GM12878 (cell line): ENCODE data around the gene POLR1A. TPM values are rescaled to one million over a fixed set of nuclear protein-coding genes. Genes with fewer than 3 reads are reported as not detected.

Experiments used
- ATAC-seq: fragments of 200-7000 bp; cut with Tn5 transposase; 3 replicates; pipeline ENCODE4 v1.9.1; 2020; ENCODE audit warnings: mild to moderate bottlenecking, moderate library complexity
- BruUV-seq: library from RNA; stranded (reverse); fragments of 400-500 nt; replicated peaks from 2 replicates; lab custom pipeline; 2021; lab: Mats Ljungman, UMichigan
- CTCF ChIA-PET: fragments of 300-600 bp; sonication (Branson Sonifier 250); formaldehyde crosslinking; extraction: SDS; loops from one replicate; lab custom pipeline; 2021; ENCODE audit warnings: inconsistent platforms; lab: Yijun Ruan, JAX
- POLR2A ChIA-PET: fragments of 350-600 bp; formaldehyde crosslinking; extraction: SDS; loops from one replicate; lab custom pipeline; 2021; ENCODE audit warnings: inconsistent platforms; lab: Charles Lee
- RAD21 ChIA-PET: fragments of 300-600 bp; sonication (Branson Sonifier 250); formaldehyde crosslinking; loops from one replicate; lab custom pipeline; 2023; ENCODE audit warnings: antibody characterized with exemption; ENCODE audit not compliant: unreplicated experiment; lab: Charles Lee
- SMC1A ChIA-PET: fragments of 300-600 bp; sonication (Branson Sonifier 250); formaldehyde crosslinking; loops from one replicate; lab custom pipeline; 2023; ENCODE audit not compliant: unreplicated experiment, uncharacterized antibody; lab: Charles Lee
- DNase-seq: peaks from one replicate; pipeline ENCODE4 v3.0.0-alpha.2; 2011; ENCODE audit warnings: low read depth, low spot score
- FAIRE-seq: peaks from 3 replicates; lab custom pipeline; 2011; peaks lifted over from hg19 to GRCh38; lab: Jason Lieb, UNC
- H2AFZ ChIP-seq: 2 replicates; pipeline ENCODE4 v1.6.0; 2011; ENCODE audit warnings: low read depth, low read length, control low read depth; ENCODE audit not compliant: control insufficient read depth
- H3K27ac ChIP-seq: 2 replicates; pipeline ENCODE4 v1.5.1; 2011; ENCODE audit warnings: control low read depth; ENCODE audit not compliant: control insufficient read depth, insufficient read depth
- H3K27me3 ChIP-seq, 2 experiments: replicated peaks in 1 of 2; 2 replicates each; pipeline versions ENCODE4 v1.6.0 to v1.6.1; 2011; ENCODE audit warnings: low read length in 1 of 2; ENCODE audit not compliant: control insufficient read depth in 2 of 2, insufficient read depth in 2 of 2
- H3K36me3 ChIP-seq, 2 experiments: 2 replicates each; pipeline ENCODE4 v1.5.1; 2011; ENCODE audit warnings: low read length in 1 of 2; ENCODE audit not compliant: control insufficient read depth in 2 of 2, insufficient read depth in 2 of 2
- H3K4me1 ChIP-seq: 2 replicates; pipeline ENCODE4 v1.6.1; 2011; ENCODE audit warnings: mild to moderate bottlenecking, low read length, moderate library complexity, mixed read lengths; ENCODE audit not compliant: control insufficient read depth, insufficient read depth
- H3K4me2 ChIP-seq: 2 replicates; pipeline ENCODE4 v1.6.0; 2011; ENCODE audit warnings: control low read depth; ENCODE audit not compliant: control insufficient read depth, insufficient read depth
- H3K4me3 ChIP-seq: fragments of 200-600 bp; sonication (generic); 2 replicates; pipeline ENCODE4 v1.5.1; 2016
- H3K79me2 ChIP-seq: 2 replicates; pipeline ENCODE4 v1.6.0; 2011; ENCODE audit warnings: low read length; ENCODE audit not compliant: control insufficient read depth, insufficient read depth
- H3K9ac ChIP-seq: 2 replicates; pipeline ENCODE4 v1.8.0; 2011; ENCODE audit warnings: low read length, control low read depth, mixed read lengths; ENCODE audit not compliant: control insufficient read depth, insufficient read depth
- H3K9me3 ChIP-seq: replicated peaks from 3 replicates; pipeline ENCODE4 v1.5.1; 2011; ENCODE audit warnings: mild to moderate bottlenecking, low read length; ENCODE audit not compliant: control insufficient read depth, insufficient read depth
- H4K20me1 ChIP-seq: 2 replicates; pipeline ENCODE4 v1.6.0; 2011; ENCODE audit not compliant: control insufficient read depth, insufficient read depth
- MEF2A ChIP-seq: IDR thresholded peaks from 2 replicates; pipeline ENCODE4 v1.6.1; 2011; ENCODE audit warnings: low read depth, mild to moderate bottlenecking, low read length, moderate library complexity; ENCODE audit not compliant: insufficient read depth
- TARDBP ChIP-seq: IDR thresholded peaks from 2 replicates; pipeline ENCODE4 v1.6.1; 2016; ENCODE audit warnings: borderline replicate concordance
- WGBS: methylation state at CpG from one replicate; pipeline ENCODE4 v1.1.6; 2016; ENCODE audit warnings: low lambda C conversion rate; ENCODE audit not compliant: insufficient replicate concordance, insufficient coverage; ENCODE audit errors: missing lambda C conversion rate; 5-methylcytosine and 5-hydroxymethylcytosine counted together
- in situ Hi-C: fragments of 300-500 bp; cut with MboI; formaldehyde crosslinking; loops from 9 replicates; pipeline ENCODE4 v1.14.3; 2018; ENCODE audit warnings: mixed read lengths
- intact Hi-C: fragments of 100-400 bp; cut with micrococcal nuclease; formaldehyde crosslinking; loops from one replicate; pipeline ENCODE4 v1.14.2; 2022; ENCODE audit not compliant: unreplicated experiment
- polyA plus RNA-seq, 11 experiments: library from polyadenylated mRNA; depleted of rRNA in 4 of 11; unstranded in 6 of 11; stranded (reverse) in 5 of 11; fragments of >200 nt; fragmentation: Nextera tagmentation in 4 of 11; fragmentation: Illumina TruSeq in 1 of 11; extraction: Ambion mirVana in 4 of 11; extraction: Trizol in 1 of 11; gene quantifications; 1 replicate in 1 of 11; 2 replicates in 10 of 11; pipeline versions ENCODE4 v1.2.1 to v1.2.3, GENCODE V29; 2011 to 2016; ENCODE audit warnings: inconsistent platforms in 2 of 11, missing spikeins in 2 of 11, low read depth in 1 of 11
- total RNA-seq, 4 experiments: library from RNA; depleted of rRNA in 3 of 4; stranded (reverse); fragments of >200 nt in 3 of 4; fragmentation: Illumina TruSeq in 1 of 4; extraction: Trizol in 1 of 4; gene quantifications; 2 replicates each; pipeline versions ENCODE4 v1.2.1 to v1.2.3, GENCODE V29; 2013 to 2021

The POLR1A gene
- total and polyA plus RNA-seq, 10 of the 15 experiments (the other 5 are each of a cell fraction or from before 2014, with no cell fraction given): 2.1 to 53.9 (median 17.8) TPM

GRCh38 chr2:86107031-86107430, 1.3 kb upstream of the POLR1A start:
- 0 out of 2 replicates have a peak, but pooled peaks have one; percentile 10 for TF ChIP-seq MEF2A
- TF ChIP-seq TARDBP: no peak
- TF ChIP-seq, all 136 proteins: peak for 1
- no TSS peak for BruUV-seq
- intact Hi-C loops (no loop called here), in situ Hi-C loops (no loop called here)
- peaks cover 2% of the 10 kb centered on the region; the same call in 2 of the 3 replicates for H3K9me3 ChIP-seq
- DNase-seq: no peak
- H3K9ac ChIP-seq: peak overlapping the region; percentile 93
- no peak for FAIRE-seq
- WGBS: 1% methylated on average over 5 of the region's 5 CpGs
- RAD21 ChIA-PET: interaction anchor here (1.0 to 2.1 kb wide), 3 partner anchors 23 to 280 kb away, joined by 3 to 16 read pairs (median 11); no protein-coding TSS in a partner anchor
- SMC1A ChIA-PET: interaction anchor here (0.6 to 3.2 kb wide), 5 partner anchors 23 to 358 kb away, joined by 3 to 12 read pairs (median 5); no protein-coding TSS in a partner anchor
- peak overlapping the region; percentile 91 for H3K27ac ChIP-seq
- peaks cover 4 to 13% of the 10 kb centered on the region in 2 experiments; a peak in 3 of 4 replicates for H3K36me3 ChIP-seq
- CTCF ChIA-PET: interaction anchor here (1.0 to 3.9 kb wide), 6 partner anchors 13 to 280 kb away, joined by 3 to 23 read pairs (median 6); partner anchors contain the start of gene IMMT
- no peak overlapping the region for H2AFZ ChIP-seq
- peaks cover 71% of the 10 kb centered on the region for H3K79me2 ChIP-seq
- H3K4me2 ChIP-seq: peak overlapping the region; percentile 63
- H3K4me1 ChIP-seq: no peaks in the 10 kb centered on the region
- 0 out of 3 replicates have a peak, but pooled peaks have one; percentile 2 for ATAC-seq
- POLR2A ChIA-PET: interaction anchor here (0.5 to 1.9 kb wide), 4 partner anchors 10 to 539 kb away, joined by 5 to 8 read pairs (median 5); no protein-coding TSS in a partner anchor
- peak overlapping the region; percentile 88 for H3K4me3 ChIP-seq
- no peaks in the 10 kb centered on the region for H4K20me1 ChIP-seq
- no peaks in the 10 kb centered on the region for H3K27me3 ChIP-seq
